ENCODE measurements around the gene SETD4. TPM values are rescaled to one million over a fixed set of nuclear protein-coding genes. Genes with fewer than 3 reads are reported as not detected.

Gene SETD4
- total and polyA plus RNA-seq, 4 donors: 2.9 to 12.0 (median 6.8) TPM

GRCh38 chr21:36047139-36047538, 13.2 kb downstream of the SETD4 start:
- Histone ChIP-seq H3K27ac (ENCODE audit: low read depth in 1 of 2, low read length in 2 of 2) (no peak overlapping the region), H3K4me3 (ENCODE audit: low read depth in 1 of 3, low read length in 3 of 3) (no peak overlapping the region), H3K4me1 (ENCODE audit: control insufficient read depth in 4 of 4, insufficient read depth in 4 of 4, low read length in 3 of 4) (no peaks in the 10 kb centered on the region), H3K27me3 (ENCODE audit: control insufficient read depth in 4 of 4, insufficient read depth in 4 of 4, low read length in 3 of 4) (no peaks in the 10 kb centered on the region), H3K9me3 (ENCODE audit: control insufficient read depth in 4 of 4, low read length in 3 of 4) (no peaks in the 10 kb centered on the region), H3K36me3 (ENCODE audit: control insufficient read depth in 4 of 4, insufficient read depth in 3 of 4, low read depth in 1 of 4, low read length in 3 of 4) (peaks cover 4 to 69% (median 40%) of the 10 kb centered on the region in 4 donors), H3K9ac (ENCODE audit: low read depth in 1 of 2, low read length in 2 of 2) (no peak overlapping the region)
- TF ChIP-seq TAF1 (conservative IDR thresholded peaks at IDR 0.05): no peak
- no peak for TF ChIP-seq HNF4A (conservative IDR thresholded peaks at IDR 0.05)
- no peak for TF ChIP-seq NR2F2 (IDR thresholded peaks at IDR 0.05)
- no peak for TF ChIP-seq HNF4G (IDR thresholded peaks at IDR 0.05)
- no peak for TF ChIP-seq CTCF (IDR thresholded peaks at IDR 0.05; ENCODE audit: low read depth, low read length, missing input control)
- no peak for TF ChIP-seq ATF3 (IDR thresholded peaks at IDR 0.05)
- 79% methylated on average over 7 of the region's 7 CpGs for WGBS
- DNase-seq (ENCODE audit: low spot score): no peak

GRCh38 chr21:36045993-36046392, 14.3 kb downstream of the SETD4 start:
- H3K4me3 ChIP-seq (ENCODE audit: low read depth in 1 of 3, low read length in 3 of 3): no peak overlapping the region
- no peak for TF ChIP-seq FOXA2 (IDR thresholded peaks at IDR 0.05)
- no peak for TF ChIP-seq FOXA1 (IDR thresholded peaks at IDR 0.05)
- DNase-seq (ENCODE audit: low spot score): no peak
- H3K9me3 ChIP-seq (ENCODE audit: control insufficient read depth in 4 of 4, low read length in 3 of 4): no peaks in the 10 kb centered on the region
- 82% methylated on average over 1 of the region's 1 CpG for WGBS
- H3K4me1 ChIP-seq (ENCODE audit: control insufficient read depth in 4 of 4, insufficient read depth in 4 of 4, low read length in 3 of 4): no peaks in the 10 kb centered on the region
- H3K9ac ChIP-seq (ENCODE audit: low read depth in 1 of 2, low read length in 2 of 2): no peak overlapping the region
- H3K36me3 ChIP-seq (ENCODE audit: control insufficient read depth in 4 of 4, insufficient read depth in 3 of 4, low read depth in 1 of 4, low read length in 3 of 4): peaks cover 6 to 71% (median 44%) of the 10 kb centered on the region in 4 donors
- H3K27ac ChIP-seq (ENCODE audit: low read depth in 1 of 2, low read length in 2 of 2): no peak overlapping the region
- no peaks in the 10 kb centered on the region for H3K27me3 ChIP-seq (ENCODE audit: control insufficient read depth in 4 of 4, insufficient read depth in 4 of 4, low read length in 3 of 4)

GRCh38 chr21:36044056-36044455, 16.3 kb downstream of the SETD4 start:
- Histone ChIP-seq H3K36me3 (ENCODE audit: control insufficient read depth in 4 of 4, insufficient read depth in 3 of 4, low read depth in 1 of 4, low read length in 3 of 4) (peaks cover 13 to 66% (median 48%) of the 10 kb centered on the region in 4 donors), H3K9me3 (ENCODE audit: control insufficient read depth in 4 of 4, low read length in 3 of 4) (no peaks in the 10 kb centered on the region), H3K27me3 (ENCODE audit: control insufficient read depth in 4 of 4, insufficient read depth in 4 of 4, low read length in 3 of 4) (no peaks in the 10 kb centered on the region), H3K9ac (ENCODE audit: low read depth in 1 of 2, low read length in 2 of 2) (no peak overlapping the region), H3K4me3 (ENCODE audit: low read depth in 1 of 3, low read length in 3 of 3) (no peak overlapping the region), H3K27ac (ENCODE audit: low read depth in 1 of 2, low read length in 2 of 2) (no peak overlapping the region), H3K4me1 (ENCODE audit: control insufficient read depth in 4 of 4, insufficient read depth in 4 of 4, low read length in 3 of 4) (no peaks in the 10 kb centered on the region)
- DNase-seq (ENCODE audit: low spot score): no peak
- TF ChIP-seq SP1 (IDR thresholded peaks at IDR 0.05) (no peak), RAD21 (IDR thresholded peaks at IDR 0.05) (no peak), REST (IDR thresholded peaks at IDR 0.05) (no peak), JUND (IDR thresholded peaks at IDR 0.05) (no peak), GABPA (IDR thresholded peaks at IDR 0.05 in 1 of 2, conservative IDR thresholded peaks at IDR 0.05 in 1 of 2) (no peak), HNF4G (IDR thresholded peaks at IDR 0.05) (no peak), ZBTB33 (IDR thresholded peaks at IDR 0.05) (no peak), YY1 (IDR thresholded peaks at IDR 0.05) (no peak), EGR1 (IDR thresholded peaks at IDR 0.05; ENCODE audit: low read depth in 2 of 2) (no peak), RXRA (IDR thresholded peaks at IDR 0.05) (no peak), NR2F2 (IDR thresholded peaks at IDR 0.05) (no peak), CTCF (IDR thresholded peaks at IDR 0.05; ENCODE audit: low read depth, low read length, missing input control) (no peak), TAF1 (conservative IDR thresholded peaks at IDR 0.05) (no peak), ATF3 (IDR thresholded peaks at IDR 0.05) (no peak), FOXA2 (IDR thresholded peaks at IDR 0.05) (no peak), HNF4A (conservative IDR thresholded peaks at IDR 0.05) (no peak), MAX (IDR thresholded peaks at IDR 0.05) (no peak), FOXA1 (IDR thresholded peaks at IDR 0.05) (no peak)
- 78% methylated on average over 10 of the region's 10 CpGs for WGBS

Data from liver (tissue), 9 donors.